IMR-90 (cell line): ENCODE results near the gene CBLN2.

ENCODE experiments used
- CTCF ChIP-seq: conservative IDR thresholded peaks from 2 replicates; pipeline ENCODE4 v1.5.1; 2012; ENCODE audit warnings: mild to moderate bottlenecking, low read depth, low read length, improper control_type of control experiment
- MAFK ChIP-seq: IDR thresholded peaks from 2 replicates; pipeline ENCODE4 v1.6.1; 2012; ENCODE audit warnings: low read depth, low read length, improper control_type of control experiment
- POLR2A ChIP-seq: IDR thresholded peaks from 2 replicates; pipeline ENCODE4 v1.6.1; 2012; ENCODE audit warnings: mild to moderate bottlenecking, low read depth, low read length
- RAD21 ChIP-seq: IDR thresholded peaks from 2 replicates; pipeline ENCODE4 v1.6.1; 2012; ENCODE audit warnings: low read length, improper control_type of control experiment
- TF ChIP-seq, protein P1 (sequence below): fragments of 150-350 bp; IDR thresholded peaks from 2 replicates; pipeline ENCODE4 v1.6.1; 2016; ENCODE audit warnings: low read depth, mild to moderate bottlenecking, low read length, moderate library complexity, borderline replicate concordance

DNA sequence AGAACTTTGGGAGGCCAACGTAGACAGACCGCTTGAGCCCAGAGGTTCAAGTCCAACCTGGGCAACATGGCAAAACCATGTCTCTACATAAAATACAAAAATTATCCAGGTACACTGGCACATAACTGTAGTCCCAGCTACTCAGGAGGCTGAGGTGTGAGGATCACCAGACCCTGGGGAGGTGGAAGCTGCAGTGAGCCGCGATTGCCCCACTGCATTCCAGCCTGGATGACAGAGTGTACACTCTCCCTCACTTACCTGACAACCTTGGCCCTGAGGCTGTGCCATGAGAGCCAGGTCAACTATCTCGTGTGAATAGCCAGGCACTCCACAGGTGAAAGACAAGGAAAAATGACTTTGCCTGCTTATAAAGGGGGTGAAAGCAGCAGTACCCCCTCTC lies 39.3 kb downstream of the CBLN2 start:
- TF ChIP-seq CTCF (no peak), MAFK (no peak), RAD21 (no peak), POLR2A (no peak)
- TF ChIP-seq, protein P1, sequence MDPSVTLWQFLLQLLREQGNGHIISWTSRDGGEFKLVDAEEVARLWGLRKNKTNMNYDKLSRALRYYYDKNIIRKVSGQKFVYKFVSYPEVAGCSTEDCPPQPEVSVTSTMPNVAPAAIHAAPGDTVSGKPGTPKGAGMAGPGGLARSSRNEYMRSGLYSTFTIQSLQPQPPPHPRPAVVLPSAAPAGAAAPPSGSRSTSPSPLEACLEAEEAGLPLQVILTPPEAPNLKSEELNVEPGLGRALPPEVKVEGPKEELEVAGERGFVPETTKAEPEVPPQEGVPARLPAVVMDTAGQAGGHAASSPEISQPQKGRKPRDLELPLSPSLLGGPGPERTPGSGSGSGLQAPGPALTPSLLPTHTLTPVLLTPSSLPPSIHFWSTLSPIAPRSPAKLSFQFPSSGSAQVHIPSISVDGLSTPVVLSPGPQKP = no peak
